HEK293 (cell line): ENCODE results near the gene ZNF460.

Source experiments
- BCL11B ChIP-seq: fragments of 450-650 bp; formaldehyde crosslinking; IDR thresholded peaks from 2 replicates; pipeline ENCODE4 v1.5.1; 2016; ENCODE audit warnings: low read depth, missing biosample characterization, missing genetic modification characterization
- ZNF600 ChIP-seq: fragments of 450-650 bp; formaldehyde crosslinking; IDR thresholded peaks from 2 replicates; pipeline ENCODE4 v1.5.1; 2016; ENCODE audit warnings: missing biosample characterization, missing genetic modification characterization
- TF ChIP-seq, protein P1 (sequence below): fragments of 450-650 bp; formaldehyde crosslinking; IDR thresholded peaks from 2 replicates; pipeline ENCODE4 v1.5.1; 2016; ENCODE audit warnings: missing biosample characterization, missing genetic modification characterization
- TF ChIP-seq, protein P2 (sequence below): fragments of 450-650 bp; formaldehyde crosslinking; IDR thresholded peaks from 2 replicates; pipeline ENCODE4 v1.5.1; 2016; ENCODE audit warnings: missing biosample characterization, missing genetic modification characterization
- TF ChIP-seq, protein P3 (sequence below): fragments of 450-650 bp; formaldehyde crosslinking; IDR thresholded peaks from 2 replicates; pipeline ENCODE4 v1.5.1; 2016; ENCODE audit warnings: missing biosample characterization, missing genetic modification characterization, borderline replicate concordance

DNA sequence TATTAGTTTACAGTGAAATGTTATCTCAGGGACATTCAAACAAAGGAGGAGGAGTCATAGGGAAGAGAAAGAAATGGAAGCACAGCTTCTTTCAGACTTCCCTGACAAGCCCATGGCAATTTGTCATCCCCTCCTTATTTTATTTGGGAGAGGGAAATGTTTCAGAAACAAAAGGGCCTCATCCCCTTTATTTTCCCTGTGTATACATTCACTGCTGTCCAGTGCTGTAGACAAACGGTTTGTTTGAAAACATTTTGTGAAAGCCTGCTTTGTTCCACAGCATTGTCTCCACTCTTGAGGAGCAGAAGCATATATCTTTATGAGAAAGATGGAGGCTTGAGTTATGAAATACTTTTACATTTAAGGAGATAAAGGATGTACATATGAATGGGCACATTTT is 12.3 kb downstream of the ZNF460 start:
- TF ChIP-seq, protein P1, sequence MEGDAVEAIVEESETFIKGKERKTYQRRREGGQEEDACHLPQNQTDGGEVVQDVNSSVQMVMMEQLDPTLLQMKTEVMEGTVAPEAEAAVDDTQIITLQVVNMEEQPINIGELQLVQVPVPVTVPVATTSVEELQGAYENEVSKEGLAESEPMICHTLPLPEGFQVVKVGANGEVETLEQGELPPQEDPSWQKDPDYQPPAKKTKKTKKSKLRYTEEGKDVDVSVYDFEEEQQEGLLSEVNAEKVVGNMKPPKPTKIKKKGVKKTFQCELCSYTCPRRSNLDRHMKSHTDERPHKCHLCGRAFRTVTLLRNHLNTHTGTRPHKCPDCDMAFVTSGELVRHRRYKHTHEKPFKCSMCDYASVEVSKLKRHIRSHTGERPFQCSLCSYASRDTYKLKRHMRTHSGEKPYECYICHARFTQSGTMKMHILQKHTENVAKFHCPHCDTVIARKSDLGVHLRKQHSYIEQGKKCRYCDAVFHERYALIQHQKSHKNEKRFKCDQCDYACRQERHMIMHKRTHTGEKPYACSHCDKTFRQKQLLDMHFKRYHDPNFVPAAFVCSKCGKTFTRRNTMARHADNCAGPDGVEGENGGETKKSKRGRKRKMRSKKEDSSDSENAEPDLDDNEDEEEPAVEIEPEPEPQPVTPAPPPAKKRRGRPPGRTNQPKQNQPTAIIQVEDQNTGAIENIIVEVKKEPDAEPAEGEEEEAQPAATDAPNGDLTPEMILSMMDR = no peak
- TF ChIP-seq, protein P2, sequence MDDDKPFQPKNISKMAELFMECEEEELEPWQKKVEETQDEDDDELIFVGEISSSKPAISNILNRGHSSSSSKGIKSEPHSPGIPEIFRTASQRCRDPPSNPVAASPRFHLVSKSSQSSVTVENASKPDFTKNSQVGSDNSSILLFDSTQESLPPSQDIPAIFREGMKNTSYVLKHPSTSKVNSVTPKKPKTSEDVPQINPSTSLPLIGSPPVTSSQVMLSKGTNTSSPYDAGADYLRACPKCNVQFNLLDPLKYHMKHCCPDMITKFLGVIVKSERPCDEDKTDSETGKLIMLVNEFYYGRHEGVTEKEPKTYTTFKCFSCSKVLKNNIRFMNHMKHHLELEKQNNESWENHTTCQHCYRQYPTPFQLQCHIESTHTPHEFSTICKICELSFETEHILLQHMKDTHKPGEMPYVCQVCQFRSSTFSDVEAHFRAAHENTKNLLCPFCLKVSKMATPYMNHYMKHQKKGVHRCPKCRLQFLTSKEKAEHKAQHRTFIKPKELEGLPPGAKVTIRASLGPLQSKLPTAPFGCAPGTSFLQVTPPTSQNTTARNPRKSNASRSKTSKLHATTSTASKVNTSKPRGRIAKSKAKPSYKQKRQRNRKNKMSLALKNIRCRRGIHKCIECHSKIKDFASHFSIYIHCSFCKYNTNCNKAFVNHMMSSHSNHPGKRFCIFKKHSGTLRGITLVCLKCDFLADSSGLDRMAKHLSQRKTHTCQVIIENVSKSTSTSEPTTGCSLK (tag by site-specific recombination) = no peak
- no peak for TF ChIP-seq BCL11B
- TF ChIP-seq, protein P3, sequence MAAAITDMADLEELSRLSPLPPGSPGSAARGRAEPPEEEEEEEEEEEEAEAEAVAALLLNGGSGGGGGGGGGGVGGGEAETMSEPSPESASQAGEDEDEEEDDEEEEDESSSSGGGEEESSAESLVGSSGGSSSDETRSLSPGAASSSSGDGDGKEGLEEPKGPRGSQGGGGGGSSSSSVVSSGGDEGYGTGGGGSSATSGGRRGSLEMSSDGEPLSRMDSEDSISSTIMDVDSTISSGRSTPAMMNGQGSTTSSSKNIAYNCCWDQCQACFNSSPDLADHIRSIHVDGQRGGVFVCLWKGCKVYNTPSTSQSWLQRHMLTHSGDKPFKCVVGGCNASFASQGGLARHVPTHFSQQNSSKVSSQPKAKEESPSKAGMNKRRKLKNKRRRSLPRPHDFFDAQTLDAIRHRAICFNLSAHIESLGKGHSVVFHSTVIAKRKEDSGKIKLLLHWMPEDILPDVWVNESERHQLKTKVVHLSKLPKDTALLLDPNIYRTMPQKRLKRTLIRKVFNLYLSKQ (tag by site-specific recombination) = no peak
- no peak for TF ChIP-seq ZNF600 (tag by site-specific recombination)
